Stimulated activated CD4-positive, alpha-beta T cell treated with anti-CD3 and anti-CD28 coated beads, Interleukin-2, amount 100 ng/mL, for 4 hours (primary cell): ENCODE results near the gene EPB41L4B.

Experiments used
- DNase-seq: peaks from one replicate; pipeline ENCODE4 v3.0.0-alpha.2; 2020; ENCODE audit warnings: low read depth

Gene EPB41L4B

GRCh38 chr9:109199676-109200075, 121.2 kb downstream of the EPB41L4B start:
- DNase-seq = no peak

GRCh38 chr9:109198736-109199382, 122.0 kb downstream of the EPB41L4B start:
- DNase-seq = no peak

DNA sequence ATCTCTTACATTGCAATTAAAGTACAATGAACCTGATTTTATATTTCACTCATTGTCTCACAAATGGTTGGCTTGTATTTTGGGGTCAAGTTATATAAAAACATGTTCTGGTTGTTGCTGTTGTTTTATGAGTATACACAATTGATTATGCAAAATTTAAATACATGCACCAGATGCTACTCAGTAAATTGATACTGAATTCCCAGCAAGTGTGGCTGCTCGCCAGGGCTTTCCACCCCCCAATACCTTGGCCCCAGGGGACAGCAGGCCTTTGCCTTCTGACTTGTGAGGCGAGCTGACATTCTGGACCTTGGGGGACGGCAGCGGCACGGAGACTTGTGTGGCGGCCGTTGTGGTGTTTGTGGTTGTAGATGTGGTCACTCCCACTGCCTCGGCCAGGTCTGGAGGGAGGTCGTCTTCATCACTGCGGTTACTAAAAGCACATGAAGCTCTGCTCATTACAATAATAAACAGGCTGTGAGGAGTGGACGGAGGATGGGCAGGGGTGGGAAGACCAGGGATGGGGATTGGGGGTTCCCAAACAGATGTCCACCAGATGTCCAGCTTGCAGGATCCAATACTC, 126.8 kb downstream of the EPB41L4B start:
- no peak for DNase-seq

- no peak for DNase-seq
These were observed 128.0 kb downstream of the EPB41L4B start for GRCh38 chr9:109192732-109193361.

GRCh38 chr9:109191746-109192145, 129.1 kb downstream of the EPB41L4B start:
- DNase-seq = no peak

GRCh38 chr9:109190151-109190550, 130.7 kb downstream of the EPB41L4B start:
- no peak for DNase-seq

- DNase-seq = no peak
These were observed 133.9 kb downstream of the EPB41L4B start for GRCh38 chr9:109186857-109187520.

DNA sequence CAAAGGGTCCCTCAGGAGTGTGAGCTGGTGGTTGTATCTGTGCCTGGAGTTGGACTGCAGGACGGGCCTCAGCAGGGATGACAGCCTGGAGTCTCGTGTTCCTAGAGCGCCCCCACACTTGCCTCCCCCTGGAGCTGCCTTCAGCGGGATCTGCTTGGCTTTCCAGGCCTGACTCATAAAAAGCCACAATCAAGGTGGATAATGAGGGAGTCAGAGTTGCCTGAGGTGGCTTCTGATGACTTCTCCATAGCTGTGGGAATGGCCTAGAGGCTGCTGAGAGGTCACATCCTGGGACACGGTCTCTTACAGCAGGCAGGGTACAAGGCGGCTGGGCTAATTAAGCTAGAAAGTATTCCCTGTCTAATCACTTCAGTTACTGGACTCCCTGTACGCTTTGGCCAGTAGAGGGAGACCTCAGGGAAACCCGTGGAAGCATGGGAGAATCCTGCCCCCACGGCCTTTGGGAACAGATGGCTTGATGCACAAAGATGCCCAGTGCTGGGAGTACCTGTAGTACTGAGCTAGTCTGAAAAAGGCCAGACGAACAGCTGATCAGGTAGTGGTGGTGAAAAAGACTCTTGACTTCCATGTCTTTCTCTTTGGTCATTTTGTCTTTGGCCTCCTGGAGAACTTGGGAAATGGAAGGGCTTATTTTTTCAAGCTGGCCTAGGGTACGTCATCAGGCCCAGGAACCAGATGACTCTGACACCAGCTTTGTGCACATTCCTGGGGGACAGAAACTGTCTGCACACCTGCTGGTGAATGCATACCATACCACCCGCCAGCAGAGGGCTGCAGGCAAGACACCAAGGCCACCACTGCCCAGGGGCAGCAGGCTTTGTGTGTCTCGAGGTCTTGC, 137.7 kb downstream of the EPB41L4B start:
- no peak for DNase-seq

GRCh38 chr9:109182550-109182939, 138.3 kb downstream of the EPB41L4B start:
- no peak for DNase-seq

- DNase-seq = no peak
These were observed 139.6 kb downstream of the EPB41L4B start for GRCh38 chr9:109181284-109181683.

GRCh38 chr9:109179801-109180523, 140.9 kb downstream of the EPB41L4B start:
- no peak for DNase-seq

DNA sequence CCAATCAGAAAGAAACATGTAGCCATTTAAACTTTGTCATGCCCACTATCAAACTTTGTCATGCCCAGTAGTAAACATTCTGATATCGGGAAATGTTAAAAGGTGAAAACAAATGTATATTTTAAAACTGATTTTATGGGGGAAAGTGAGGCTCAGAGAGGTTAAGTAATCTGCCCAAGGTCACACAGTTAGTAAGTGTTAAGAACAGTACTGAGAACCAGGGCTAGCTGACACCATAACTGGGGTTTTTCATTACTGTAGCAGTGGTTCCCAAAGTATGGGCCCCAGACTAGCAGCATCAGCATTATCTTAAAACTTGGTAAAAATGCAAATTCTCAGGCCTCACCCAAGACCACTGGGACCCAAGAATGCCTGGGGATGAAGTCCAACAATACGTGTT, 143.9 kb downstream of the EPB41L4B start:
- DNase-seq = no peak

DNA sequence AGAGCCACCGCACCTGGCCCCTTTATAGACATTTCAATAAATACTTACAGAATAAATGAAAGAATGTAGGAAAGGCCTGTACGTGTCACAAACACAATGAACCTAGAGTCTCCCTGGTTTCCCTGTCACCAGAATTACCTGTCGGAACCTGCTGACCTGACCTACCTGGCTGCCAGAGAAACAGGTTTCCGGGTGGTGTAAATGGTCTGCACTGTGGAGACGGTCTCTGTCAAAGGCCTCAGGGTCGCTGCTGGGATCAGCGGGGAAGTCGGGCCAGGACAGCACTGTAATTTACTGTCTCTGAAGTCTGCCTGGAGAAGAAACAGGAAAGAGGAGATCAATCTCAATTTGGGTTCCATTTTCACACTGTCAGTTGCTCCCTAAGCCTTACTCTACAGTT, 144.5 kb downstream of the EPB41L4B start:
- DNase-seq = no peak

DNA sequence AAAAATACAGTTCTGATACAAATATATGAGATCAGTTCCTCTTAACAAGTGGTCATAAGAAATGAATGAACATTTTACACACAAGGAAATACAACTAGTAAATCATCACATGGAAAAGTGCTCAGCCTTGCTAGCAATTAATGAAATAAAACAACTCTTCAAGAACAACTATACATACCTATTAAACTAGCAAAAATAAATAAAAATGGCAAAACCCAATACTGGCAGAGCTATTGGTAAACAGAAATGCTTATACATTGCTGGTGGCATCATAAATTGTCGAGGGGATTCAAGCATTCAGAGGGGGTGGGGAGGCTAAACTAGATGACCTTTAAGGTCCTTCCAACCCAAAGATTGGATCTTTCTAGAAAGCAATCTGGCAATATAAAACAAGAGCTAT, 147.9 kb downstream of the EPB41L4B start:
- no peak for DNase-seq

DNA sequence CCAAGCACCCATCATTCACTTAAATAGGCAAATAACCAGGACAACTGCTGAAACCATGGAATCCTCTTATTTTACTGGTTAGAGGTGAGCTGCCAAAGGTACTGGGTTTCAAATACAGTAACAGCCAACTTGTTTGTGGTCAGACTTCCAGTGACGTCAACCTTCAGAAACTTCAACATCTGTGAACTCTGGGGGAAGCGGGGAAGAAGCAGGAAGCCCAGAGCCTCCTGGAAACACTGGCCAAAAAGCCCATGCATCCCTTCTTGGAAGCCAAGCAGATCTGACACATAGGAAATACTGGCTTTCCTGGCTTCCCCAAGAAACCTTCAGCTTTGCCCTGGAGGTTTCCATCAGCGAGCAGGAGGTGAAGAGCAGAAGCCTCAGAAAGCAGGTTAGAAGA, 148.9 kb downstream of the EPB41L4B start:
- no peak for DNase-seq

DNA sequence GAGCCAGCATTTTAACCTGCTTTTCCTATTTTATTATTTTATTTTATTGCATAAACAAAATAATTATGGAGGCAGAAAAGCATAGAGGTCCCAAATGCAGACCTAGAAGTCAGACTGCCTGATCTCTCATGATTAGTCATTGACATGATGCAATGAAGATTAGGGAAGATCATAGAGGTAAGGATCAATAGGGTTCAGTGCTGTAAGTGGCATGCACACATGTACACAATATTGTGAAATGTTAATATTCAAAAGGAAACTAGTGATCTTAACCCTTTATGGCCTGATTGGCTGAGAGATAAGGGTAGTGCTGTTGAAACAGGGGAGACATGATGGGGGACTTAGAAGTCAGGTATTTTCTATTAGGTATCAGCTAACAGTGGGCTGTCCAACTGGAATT, 152.7 kb downstream of the EPB41L4B start:
- no peak for DNase-seq

DNA sequence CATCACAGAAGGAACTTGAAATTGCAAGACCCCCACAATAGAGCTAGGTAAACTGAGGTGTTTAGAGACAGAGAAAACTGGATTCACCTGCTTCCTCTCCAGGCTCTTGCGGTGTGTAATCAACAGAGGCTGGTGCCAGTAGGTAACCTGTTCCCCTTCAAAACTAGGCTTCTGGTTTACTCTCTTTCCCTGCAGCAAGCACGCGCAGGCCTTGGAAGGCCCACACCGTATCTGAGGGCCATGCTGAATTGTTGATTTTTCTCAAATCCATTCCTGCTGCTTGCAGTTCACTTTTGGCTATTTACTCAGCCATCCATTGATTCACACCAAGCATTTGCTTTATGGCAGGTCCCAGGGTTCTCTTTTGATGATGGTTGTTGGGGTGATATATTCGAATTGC, 153.1 kb downstream of the EPB41L4B start:
- DNase-seq = no peak

DNA sequence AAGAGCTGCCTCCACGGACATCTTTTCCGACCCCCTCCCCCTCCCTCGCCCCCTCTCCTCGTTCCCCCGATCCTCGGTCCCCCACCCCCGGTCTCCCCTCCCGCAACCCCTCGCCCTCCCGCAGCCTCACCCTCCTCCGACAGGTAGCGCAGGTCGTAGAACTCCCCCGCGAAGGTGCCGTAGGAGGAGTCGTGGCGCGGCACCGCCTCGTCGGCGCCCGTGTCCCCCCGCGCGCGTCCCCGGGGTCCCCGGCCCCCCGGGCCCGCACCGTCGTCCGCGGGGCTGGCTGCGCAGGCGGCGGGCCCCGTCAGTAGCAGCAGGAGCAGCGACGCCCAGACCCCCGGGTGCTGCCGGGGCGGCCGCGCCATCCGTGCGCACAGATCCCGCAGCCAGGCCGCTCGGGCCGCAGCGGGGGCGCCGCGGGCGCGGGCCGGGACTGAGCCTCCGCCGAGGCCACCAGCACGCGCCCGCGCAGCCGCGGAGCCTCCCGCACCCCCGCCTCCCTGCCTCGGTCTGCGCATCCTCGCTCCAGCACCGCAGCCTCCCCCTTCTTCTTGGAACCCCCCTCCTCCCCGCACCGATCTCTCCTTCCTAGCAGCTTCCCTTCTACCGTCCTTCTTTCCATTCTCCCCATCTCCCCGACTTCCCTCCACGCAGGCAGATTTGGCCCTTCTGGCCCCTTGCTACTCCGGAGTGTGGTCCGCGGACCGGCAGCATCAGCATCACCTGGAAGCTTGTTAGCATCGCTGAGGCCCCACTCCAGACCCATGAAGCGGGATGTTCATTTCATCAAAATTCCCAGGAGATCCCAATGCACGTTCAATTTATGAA, 153.9 kb downstream of the EPB41L4B start, which contains the start of gene FRRS1L:
TSS of gene FRRS1L (minus strand) at position 479 of the 831 bp plus-strand sequence. CDS start at position 368, 111 bp downstream.
- no peak for DNase-seq

DNA sequence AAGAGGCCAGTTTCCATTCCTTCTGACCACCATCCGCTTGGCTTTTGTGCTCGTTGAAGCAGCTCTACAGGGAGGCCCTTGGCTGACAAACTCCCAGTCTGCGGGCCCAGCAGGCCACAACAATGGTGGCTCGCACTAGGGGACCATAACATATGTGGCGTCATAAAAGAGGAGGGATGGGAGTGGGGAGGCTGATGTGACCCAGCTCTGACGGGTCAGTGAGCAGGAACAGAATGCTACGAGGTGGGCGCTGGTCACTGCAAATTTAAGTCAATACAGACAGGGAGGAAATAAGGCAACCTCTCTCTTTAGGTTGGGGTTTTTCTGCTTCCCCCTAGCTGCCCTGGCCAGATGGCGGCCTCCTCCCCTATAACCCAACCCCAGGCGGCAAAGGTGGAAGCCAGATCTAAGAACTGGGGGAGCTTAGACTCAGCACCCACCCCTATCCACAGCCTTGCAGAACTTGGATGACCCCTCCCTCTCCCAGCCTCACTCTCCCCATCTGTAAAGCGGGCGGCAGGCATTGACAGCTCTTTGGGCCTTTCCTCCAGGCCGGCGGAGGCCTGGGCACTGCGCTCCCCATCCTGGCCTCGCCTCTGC, 154.6 kb downstream of the EPB41L4B start:
- no peak for DNase-seq

- DNase-seq = no peak
These were observed 156.8 kb downstream of the EPB41L4B start for GRCh38 chr9:109164042-109164441.
